Mesenteric fat pad (tissue), 1 donor: Measurements from ENCODE around the gene MKKS. TPM values are rescaled to one million over a fixed set of nuclear protein-coding genes. Genes with fewer than 3 reads are reported as not detected.
"Not testable (repeated sequence)": the region's sequence is repeated elsewhere in the genome, so short reads cannot be mapped to it uniquely, and the experiment has no call there.

ENCODE experiments used
- DNase-seq: peaks from one replicate; pipeline ENCODE4 v3.0.0-alpha.2; 2020; ENCODE audit warnings: low spot score
- total RNA-seq: library from RNA; stranded (reverse); fragmentation: NEBNext Ultra II Directional; extraction: Animal tissue kit (Norgen Biotek cat#: 25700); gene quantifications from one replicate; pipeline ENCODE4 v1.2.1, GENCODE V29; 2021
- donor health status: DM: yes; HTN: yes; CAD: no.

Gene MKKS
- total RNA-seq, 1 donor from 2014 or later = 14.4 TPM

DNA sequence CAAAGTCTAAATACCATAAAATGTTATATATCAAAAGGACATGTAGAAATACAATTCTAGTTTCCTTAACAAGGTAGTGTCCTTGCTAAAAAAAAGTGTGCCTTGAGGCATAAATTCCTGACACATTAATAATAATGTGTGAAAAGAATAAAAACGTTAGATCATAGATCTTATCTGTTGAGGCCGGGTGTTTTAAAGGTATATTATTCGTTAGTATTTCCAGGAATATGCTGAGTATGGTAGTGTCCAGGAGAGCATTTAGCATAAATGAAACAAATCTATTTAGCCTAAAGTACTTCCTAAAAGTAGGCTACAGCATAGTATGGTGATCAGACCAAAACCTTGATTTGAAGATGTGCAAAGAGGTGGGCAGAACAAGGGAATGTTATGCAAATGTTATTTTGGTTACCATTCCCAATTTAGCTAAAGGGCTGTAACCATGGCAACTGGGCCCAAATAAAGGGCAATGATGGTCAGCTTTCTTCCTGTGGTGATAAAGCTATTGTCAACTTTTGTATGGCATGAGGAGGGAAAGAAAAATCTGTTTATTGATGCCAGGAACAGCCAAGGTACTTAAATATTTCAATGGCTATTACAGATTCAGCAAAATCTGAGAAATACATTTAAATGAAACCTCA, 18.9 kb downstream of the MKKS start:
- DNase-seq = no peak

DNA sequence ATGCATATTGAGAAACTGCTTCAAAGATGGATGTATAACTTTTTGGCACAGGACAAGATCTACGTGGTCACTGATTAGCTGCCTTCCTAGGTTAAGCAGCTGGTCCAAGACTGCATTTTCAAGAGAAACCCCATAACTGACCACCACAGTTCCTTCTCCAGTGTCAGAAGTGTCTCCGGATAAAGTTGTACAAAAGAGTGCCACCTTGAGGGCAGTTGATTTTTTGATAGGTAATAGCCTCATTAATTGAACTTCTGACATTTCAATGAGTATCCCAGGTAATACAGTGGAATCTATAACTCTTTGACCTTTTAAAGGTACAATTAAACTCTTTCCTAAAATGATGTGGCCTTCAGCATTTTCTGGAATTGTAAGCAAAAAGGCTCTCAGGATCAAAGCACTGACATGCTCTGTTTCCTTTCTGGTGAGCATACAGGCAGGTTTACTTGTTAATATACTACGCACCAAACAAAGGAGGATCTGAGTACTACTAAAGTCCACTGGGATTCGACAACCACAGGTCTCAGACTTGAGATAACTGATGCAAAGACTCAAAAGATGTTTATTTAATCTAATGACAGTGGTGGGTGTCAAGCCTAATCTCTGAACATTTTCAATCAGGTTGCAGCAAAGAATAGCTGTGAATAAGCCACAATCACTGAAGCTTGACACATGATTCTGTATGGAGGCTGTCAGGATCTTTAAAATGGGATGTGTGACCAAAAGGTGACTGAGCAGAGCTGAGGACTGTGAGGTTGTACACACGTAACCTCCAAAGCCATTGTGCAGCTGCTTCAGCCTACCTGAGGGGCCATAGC, 21.2 kb downstream of the MKKS start:
- no peak for DNase-seq

- DNase-seq = no peak
Observed at GRCh38 chr20:10411673-10412072, 22.3 kb downstream of the MKKS start.

DNA sequence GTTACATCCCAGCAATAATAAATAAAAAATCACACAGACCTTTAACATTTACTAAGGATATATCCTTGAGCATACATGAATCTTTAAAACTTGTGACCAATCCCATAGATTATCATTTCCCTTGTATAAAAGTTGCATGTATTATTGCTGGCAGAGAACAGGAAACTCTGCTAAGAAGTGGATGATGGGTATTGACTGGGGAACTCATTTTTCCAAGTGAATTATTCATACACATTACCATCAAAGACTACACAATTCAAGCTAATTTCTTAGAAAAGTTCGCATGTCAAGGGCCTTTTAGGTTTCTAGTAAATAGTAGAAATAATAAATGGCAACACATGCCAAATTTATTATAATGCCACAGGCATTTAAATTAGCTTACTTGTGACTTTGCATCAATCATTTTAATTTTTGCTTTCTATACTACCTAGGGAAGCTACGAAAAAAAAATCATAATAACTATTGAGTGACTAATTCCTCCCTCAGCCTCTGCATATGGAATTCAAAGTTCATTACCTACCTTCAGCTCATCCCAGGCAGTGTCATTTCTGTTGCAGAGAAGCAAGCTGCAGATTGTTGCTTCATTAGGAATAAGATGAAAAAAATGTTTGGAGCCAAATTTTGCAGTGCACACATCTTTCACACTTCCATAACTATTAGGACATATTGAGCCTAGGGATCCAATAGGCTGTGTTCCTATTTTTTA, 25.8 kb downstream of the MKKS start:
- DNase-seq = no peak

DNA sequence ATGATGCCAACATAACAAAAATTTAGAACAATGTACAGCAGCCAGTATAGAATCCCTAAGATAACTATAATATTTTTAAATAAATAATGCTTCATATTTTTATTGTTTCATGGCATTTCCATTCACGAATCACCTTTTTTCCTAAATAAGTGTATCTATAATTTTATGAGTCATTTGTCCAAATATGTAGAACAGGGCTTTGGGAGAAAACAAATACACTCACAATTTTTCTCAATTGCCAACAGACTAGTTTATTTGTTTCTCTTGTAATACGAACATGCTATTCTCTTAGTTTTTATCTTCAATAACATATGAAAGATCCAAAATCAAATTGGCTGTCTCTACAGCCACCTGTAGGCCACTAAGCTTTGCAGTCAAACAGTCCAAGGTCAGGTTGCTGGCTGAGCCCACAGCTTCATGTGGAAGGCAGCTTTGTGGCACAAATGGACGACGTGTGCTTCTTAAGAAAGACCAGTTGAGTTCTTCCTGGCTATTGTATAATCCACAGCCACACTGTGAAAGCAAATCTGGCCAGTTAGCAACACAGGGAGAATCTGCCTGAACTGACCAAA, 29.0 kb downstream of the MKKS start:
- no peak for DNase-seq

DNA sequence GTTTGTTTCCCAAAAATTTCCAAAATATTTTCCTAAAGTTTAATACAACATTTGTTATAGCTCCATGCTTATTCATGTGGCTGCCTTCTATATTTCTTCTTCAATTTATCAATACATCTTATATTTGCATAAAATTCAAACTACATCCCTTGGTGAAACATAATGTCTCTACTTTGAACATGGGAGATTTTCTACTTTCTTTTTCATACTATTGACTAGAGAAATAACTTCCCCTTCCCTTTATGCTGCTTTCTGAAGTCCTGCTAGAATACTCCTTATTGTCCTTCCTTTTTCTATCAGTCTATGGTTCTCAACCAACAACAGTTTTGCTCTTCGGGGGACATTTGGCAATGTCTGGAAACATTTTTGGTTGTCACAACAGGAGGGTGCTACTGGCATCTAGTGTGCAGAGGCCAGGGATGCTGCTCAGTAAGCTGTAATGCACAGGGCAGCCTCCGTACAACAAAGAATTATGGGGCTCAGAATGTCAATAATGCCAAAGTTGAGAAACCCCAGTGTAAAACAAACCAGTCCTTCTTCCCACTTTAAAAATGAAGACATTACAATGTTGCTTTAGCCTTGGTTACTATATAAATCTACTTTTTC, 29.9 kb downstream of the MKKS start:
- no peak for DNase-seq

DNA sequence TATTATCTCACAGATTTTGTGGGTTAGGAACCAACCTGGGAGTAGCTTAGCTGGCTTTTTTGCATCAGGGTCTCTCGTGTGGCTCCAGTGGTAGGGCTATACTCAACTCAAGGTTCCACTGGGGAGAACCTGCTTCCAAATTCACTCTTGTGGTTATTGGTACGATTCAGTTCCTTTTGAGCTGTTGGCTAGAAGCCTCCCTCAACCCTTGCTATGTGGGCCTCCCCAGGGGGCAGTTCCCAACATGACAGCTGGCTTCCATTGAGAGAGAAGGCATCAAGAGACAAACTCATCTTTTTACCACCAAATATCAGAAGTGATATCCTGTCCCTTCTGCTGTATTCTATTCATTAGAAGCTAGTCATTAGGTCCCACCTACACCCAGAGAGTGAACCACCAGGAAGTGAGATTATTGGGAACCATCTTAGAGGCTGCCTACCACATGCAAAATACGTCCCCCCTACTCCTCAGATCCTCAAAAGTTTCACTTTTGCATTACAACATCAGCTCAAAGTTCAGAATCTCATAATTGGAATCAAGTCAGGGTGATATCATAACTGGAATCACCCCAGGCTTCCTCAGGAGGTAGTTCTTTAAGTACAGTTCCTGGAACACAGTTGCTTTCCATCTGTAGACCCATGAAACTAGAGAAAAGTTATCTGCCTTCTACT, 30.9 kb downstream of the MKKS start:
- DNase-seq = no peak

- no peak for DNase-seq
Observed at GRCh38 chr20:10398834-10399369, 35.1 kb downstream of the MKKS start.

DNA sequence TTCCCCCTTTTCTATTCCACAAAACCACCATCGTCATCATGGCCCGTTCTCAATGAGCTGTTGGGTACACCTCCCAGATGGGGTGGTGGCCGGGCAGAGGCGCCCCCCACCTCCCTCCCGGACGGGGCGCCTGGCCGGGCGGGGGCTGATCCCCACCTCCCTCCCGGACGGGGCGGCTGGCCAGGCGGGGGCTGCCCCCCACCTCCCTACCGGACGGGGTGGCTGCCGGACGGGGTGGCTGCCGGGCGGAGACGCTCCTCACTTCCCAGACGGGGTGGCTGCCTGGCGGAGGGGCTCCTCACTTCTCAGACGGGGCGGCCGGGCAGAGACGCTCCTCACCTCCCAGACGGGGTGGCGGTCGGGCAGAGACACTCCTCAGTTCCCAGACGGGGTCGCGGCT, 39.3 kb downstream of the MKKS start:
- not testable (repeated sequence) for DNase-seq

GRCh38 chr20:10390709-10391108, 43.3 kb downstream of the MKKS start:
- no peak for DNase-seq

DNA sequence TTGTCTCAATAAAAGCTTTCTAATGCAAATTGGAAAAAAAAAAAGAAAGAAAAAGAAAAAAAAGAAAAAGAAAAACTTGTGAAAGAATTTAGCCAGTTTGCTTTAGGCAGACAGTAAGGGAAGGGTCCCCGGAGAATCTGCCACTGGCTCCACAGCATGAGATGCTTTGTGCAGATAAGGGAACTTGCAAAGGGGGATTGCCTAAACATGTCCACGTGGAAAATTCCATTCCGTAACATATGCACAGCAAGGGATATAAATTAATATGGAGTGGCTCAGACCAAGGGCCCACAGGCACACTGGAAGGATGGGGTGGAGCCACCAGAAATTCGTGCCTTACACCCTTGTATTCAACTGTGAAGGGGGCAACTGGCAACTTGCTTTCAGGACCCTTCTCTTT, 45.4 kb downstream of the MKKS start:
- DNase-seq = no peak

GRCh38 chr20:10387686-10388085, 46.3 kb downstream of the MKKS start:
- no peak for DNase-seq

GRCh38 chr20:10385850-10386544, 48.0 kb downstream of the MKKS start:
- no peak for DNase-seq

DNA sequence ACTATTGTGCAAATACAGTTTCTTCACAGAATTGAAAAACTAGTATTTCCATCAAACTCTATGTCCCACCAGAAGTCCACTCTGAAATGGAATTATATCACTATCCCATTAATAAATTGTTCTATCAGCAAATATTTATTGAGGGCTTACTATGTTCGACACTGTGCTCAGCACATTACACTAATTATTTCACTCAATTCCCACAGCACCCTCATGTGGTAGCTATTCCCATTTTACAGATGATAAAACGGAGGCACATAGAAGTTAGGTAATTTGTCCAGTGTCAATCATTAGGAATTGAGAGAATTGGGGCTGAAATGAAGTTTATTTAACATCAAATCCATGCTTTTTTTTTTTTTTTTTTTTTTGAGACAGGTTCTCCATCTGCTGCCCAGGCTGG, 52.5 kb downstream of the MKKS start:
- DNase-seq = no peak

GRCh38 chr20:10379761-10380160, 54.3 kb downstream of the MKKS start:
- DNase-seq = no peak

- no peak for DNase-seq
Observed at GRCh38 chr20:10376270-10377075, 57.5 kb downstream of the MKKS start.

- no peak for DNase-seq
Observed at GRCh38 chr20:10375191-10375590, 58.8 kb downstream of the MKKS start.

- DNase-seq = no peak
Observed at GRCh38 chr20:10374036-10374435, 60.0 kb downstream of the MKKS start.

DNA sequence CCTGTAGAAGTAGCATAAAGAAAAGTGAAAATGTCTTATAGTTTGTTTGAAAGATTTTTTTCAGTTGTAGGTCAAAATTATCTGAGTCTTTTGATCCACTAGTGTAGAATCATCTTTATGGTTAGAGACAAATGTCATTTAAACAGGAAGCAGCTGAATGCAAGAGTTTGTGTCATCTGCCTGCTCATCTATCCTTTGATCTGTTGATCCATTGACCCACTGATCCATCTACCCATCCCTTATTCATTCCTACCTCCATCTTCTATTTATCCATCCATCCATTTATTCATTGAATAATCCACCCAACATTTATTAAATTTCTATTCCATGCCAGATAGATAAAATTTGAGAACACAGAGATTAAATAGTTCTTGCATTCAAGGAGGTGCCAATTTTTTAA, 62.6 kb downstream of the MKKS start:
- no peak for DNase-seq
